ENCODE measurements around the gene GATAD2A.

Gene GATAD2A

GRCh38 chr19:19488875-19489690, 83.6 kb downstream of the GATAD2A start:
- DNase-seq (ENCODE audit: low read depth) = peak; percentile 94

GRCh38 chr19:19489804-19490204, 84.3 kb downstream of the GATAD2A start:
- no peak for DNase-seq (ENCODE audit: low read depth)

GRCh38 chr19:19490214-19490968, 84.9 kb downstream of the GATAD2A start:
- DNase-seq (ENCODE audit: low read depth) = peak; percentile 78

- DNase-seq (ENCODE audit: low read depth) = no peak
Observed at GRCh38 chr19:19491321-19492025, 86.0 kb downstream of the GATAD2A start.

GRCh38 chr19:19492026-19492610, 86.6 kb downstream of the GATAD2A start:
- DNase-seq (ENCODE audit: low read depth) = no peak

- DNase-seq (ENCODE audit: low read depth) = no peak
Observed at GRCh38 chr19:19493841-19494546, 88.5 kb downstream of the GATAD2A start.

GRCh38 chr19:19495614-19496603, 90.4 kb downstream of the GATAD2A start:
- no peak for DNase-seq (ENCODE audit: low read depth)

GRCh38 chr19:19498255-19498991, 92.9 kb downstream of the GATAD2A start:
- DNase-seq (ENCODE audit: low read depth) = no peak

- no peak for DNase-seq (ENCODE audit: low read depth)
Observed at GRCh38 chr19:19499272-19499995, 94.0 kb downstream of the GATAD2A start.

- no peak for DNase-seq (ENCODE audit: low read depth)
Observed at GRCh38 chr19:19500975-19501644, 95.6 kb downstream of the GATAD2A start.

GRCh38 chr19:19501798-19502197, 96.3 kb downstream of the GATAD2A start:
- no peak for DNase-seq (ENCODE audit: low read depth)

GRCh38 chr19:19502281-19502680, 96.8 kb downstream of the GATAD2A start:
- no peak for DNase-seq (ENCODE audit: low read depth)

- no peak for DNase-seq (ENCODE audit: low read depth)
Observed at GRCh38 chr19:19502808-19503602, 97.5 kb downstream of the GATAD2A start.

- no peak for DNase-seq (ENCODE audit: low read depth)
Observed at GRCh38 chr19:19504754-19505668, 99.5 kb downstream of the GATAD2A start.

GRCh38 chr19:19505669-19506326, 100.3 kb downstream of the GATAD2A start:
- no peak for DNase-seq (ENCODE audit: low read depth)

GRCh38 chr19:19506592-19506991, 101.1 kb downstream of the GATAD2A start:
- DNase-seq (ENCODE audit: low read depth) = no peak
